ENCODE measurements around the gene AGGF1.

GRCh38 chr5:77003246-77003645 is 27.0 kb upstream of the AGGF1 start:
- TF ChIP-seq, protein P1, sequence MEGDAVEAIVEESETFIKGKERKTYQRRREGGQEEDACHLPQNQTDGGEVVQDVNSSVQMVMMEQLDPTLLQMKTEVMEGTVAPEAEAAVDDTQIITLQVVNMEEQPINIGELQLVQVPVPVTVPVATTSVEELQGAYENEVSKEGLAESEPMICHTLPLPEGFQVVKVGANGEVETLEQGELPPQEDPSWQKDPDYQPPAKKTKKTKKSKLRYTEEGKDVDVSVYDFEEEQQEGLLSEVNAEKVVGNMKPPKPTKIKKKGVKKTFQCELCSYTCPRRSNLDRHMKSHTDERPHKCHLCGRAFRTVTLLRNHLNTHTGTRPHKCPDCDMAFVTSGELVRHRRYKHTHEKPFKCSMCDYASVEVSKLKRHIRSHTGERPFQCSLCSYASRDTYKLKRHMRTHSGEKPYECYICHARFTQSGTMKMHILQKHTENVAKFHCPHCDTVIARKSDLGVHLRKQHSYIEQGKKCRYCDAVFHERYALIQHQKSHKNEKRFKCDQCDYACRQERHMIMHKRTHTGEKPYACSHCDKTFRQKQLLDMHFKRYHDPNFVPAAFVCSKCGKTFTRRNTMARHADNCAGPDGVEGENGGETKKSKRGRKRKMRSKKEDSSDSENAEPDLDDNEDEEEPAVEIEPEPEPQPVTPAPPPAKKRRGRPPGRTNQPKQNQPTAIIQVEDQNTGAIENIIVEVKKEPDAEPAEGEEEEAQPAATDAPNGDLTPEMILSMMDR (IDR thresholded peaks at IDR 0.05): no peak
- TF ChIP-seq POLR2AphosphoS5 (IDR thresholded peaks at IDR 0.05) (no peak), POLR2A (IDR thresholded peaks at IDR 0.05) (no peak), EP300 (IDR thresholded peaks at IDR 0.05) (no peak)
